Stimulated activated CD4-positive, alpha-beta T cell treated with anti-CD3 and anti-CD28 coated beads, TNF-alpha, amount 100 ng/mL, for 4 hours (primary cell): ENCODE measurements around the gene UBAC1.
"Not testable (repeated sequence)": the region's sequence is repeated elsewhere in the genome, so short reads cannot be mapped to it uniquely, and the experiment has no call there.

Experiments
- DNase-seq, 3 experiments: peaks; one replicate each; pipeline ENCODE4 v3.0.0-alpha.2; 2020; ENCODE audit warnings: low read depth in 3 of 3

The UBAC1 gene

GRCh38 chr9:135960411-135961276 is 529 bp downstream of the UBAC1 start:
- DNase-seq, result no peak

GRCh38 chr9:135959814-135960213 is 1.4 kb downstream of the UBAC1 start:
- DNase-seq, result no peak

GRCh38 chr9:135958485-135958884 is 2.7 kb downstream of the UBAC1 start:
- DNase-seq, result no peak

GRCh38 chr9:135957431-135957830 is 3.7 kb downstream of the UBAC1 start:
- no peak for DNase-seq

GRCh38 chr9:135956802-135957174 is 4.4 kb downstream of the UBAC1 start:
- no peak for DNase-seq

GRCh38 chr9:135955934-135956801 is 5.0 kb downstream of the UBAC1 start:
- DNase-seq, result no peak

- DNase-seq, result no peak
Observed at GRCh38 chr9:135952664-135953206, 8.4 kb downstream of the UBAC1 start.

- no peak for DNase-seq
Observed at GRCh38 chr9:135951889-135952663, 9.1 kb downstream of the UBAC1 start.

- not testable (repeated sequence) for DNase-seq
Observed at GRCh38 chr9:135951310-135951709, 9.9 kb downstream of the UBAC1 start.

- DNase-seq, result not testable (repeated sequence)
Observed at GRCh38 chr9:135950841-135951240, 10.3 kb downstream of the UBAC1 start.

- no peak for DNase-seq
Observed at GRCh38 chr9:135950135-135950682, 11.0 kb downstream of the UBAC1 start.

- DNase-seq, result no peak
Observed at GRCh38 chr9:135949501-135950134, 11.6 kb downstream of the UBAC1 start.

GRCh38 chr9:135948968-135949367 is 12.2 kb downstream of the UBAC1 start:
- DNase-seq, result no peak

- DNase-seq, result no peak
Observed at GRCh38 chr9:135948446-135948845, 12.7 kb downstream of the UBAC1 start.

- no peak for DNase-seq
Observed at GRCh38 chr9:135947582-135947981, 13.6 kb downstream of the UBAC1 start.

GRCh38 chr9:135947105-135947504 is 14.1 kb downstream of the UBAC1 start:
- not testable (repeated sequence) for DNase-seq

- DNase-seq, result no peak
Observed at GRCh38 chr9:135946392-135946994, 14.7 kb downstream of the UBAC1 start.

- no peak for DNase-seq
Observed at GRCh38 chr9:135945969-135946368, 15.2 kb downstream of the UBAC1 start.

- DNase-seq, result no peak
Observed at GRCh38 chr9:135944444-135945252, 16.5 kb downstream of the UBAC1 start.

- DNase-seq, result not testable (repeated sequence)
Observed at GRCh38 chr9:135943604-135944003, 17.6 kb downstream of the UBAC1 start.
